Vagina (tissue), 2 donors: ENCODE measurements around the gene ST8SIA4.

Experiments
- CTCF ChIP-seq, 3 experiments: fragments of 450-650 bp in 2 of 3; fragments of 200-600 bp in 1 of 3; sonication (generic) in 1 of 3; IDR thresholded peaks; one replicate each; pipeline ENCODE4 v1.5.1; 2017 to 2019; ENCODE audit warnings: antibody characterized with exemption in 3 of 3, mild to moderate bottlenecking in 2 of 3, moderate library complexity in 2 of 3
- POLR2A ChIP-seq, 2 donors: fragments of 450-650 bp; IDR thresholded peaks; one replicate each; pipeline ENCODE4 v1.6.1; 2017; ENCODE audit warnings: antibody characterized with exemption in 2 of 2, mild to moderate bottlenecking in 2 of 2, moderate library complexity in 2 of 2
- POLR2AphosphoS5 ChIP-seq, 2 donors: sonication (generic); formaldehyde crosslinking; IDR thresholded peaks; one replicate each; pipeline ENCODE4 v1.9.0; 2017; ENCODE audit warnings: antibody characterized with exemption in 2 of 2, mild to moderate bottlenecking in 2 of 2, low read depth in 1 of 2; ENCODE audit not compliant: insufficient read depth in 1 of 2

- TF ChIP-seq POLR2A (IDR thresholded peaks at IDR 0.05), result no peak
- TF ChIP-seq CTCF (IDR thresholded peaks at IDR 0.05), result no peak
- no peak for TF ChIP-seq POLR2AphosphoS5 (IDR thresholded peaks at IDR 0.05; ENCODE audit: insufficient read depth in 1 of 2, low read depth in 1 of 2)
Observed at GRCh38 chr5:100890461-100891008, 12.5 kb downstream of the ST8SIA4 start.
